SK-MEL-5 (cell line): Measurements from ENCODE around the gene UHMK1. TPM values are rescaled to one million over a fixed set of nuclear protein-coding genes. Genes with fewer than 3 reads are reported as not detected.
A peak's percentile ranks its signal among the peaks of the same experiment; 100 is the strongest.
"Not testable (repeated sequence)": the region's sequence is repeated elsewhere in the genome, so short reads cannot be mapped to it uniquely, and the experiment has no call there.

Experiments used
- DNase-seq: peaks from one replicate; pipeline ENCODE4 v3.0.0-alpha.2; 2016; ENCODE audit warnings: low read depth, low spot score
- in situ Hi-C: cut with HindIII; loops from 2 replicates; pipeline ENCODE4 v1.10.0; 2016; ENCODE audit warnings: low sequenced_read_pairs, high pct_unique_total_duplicates, low pct_unique_long_range_greater_than_20kb
- total RNA-seq: library from RNA; depleted of rRNA; stranded (reverse); fragments of >200 nt; shearing (Covaris generic); gene quantifications from 2 replicates; pipeline ENCODE4 v1.2.3, GENCODE V29; 2014

Gene UHMK1
- total RNA-seq, 1 experiment from 2014 or later, result 93.8 TPM

- in situ Hi-C loops, result no loop called here
- no peak for DNase-seq
These were observed 62.9 kb downstream of the UHMK1 start for GRCh38 chr1:162560303-162561036.

- in situ Hi-C loops, result no loop called here
- DNase-seq, result peak; percentile 96
These were observed 63.5 kb downstream of the UHMK1 start for GRCh38 chr1:162561037-162561615.

GRCh38 chr1:162561616-162562469, 64.2 kb downstream of the UHMK1 start, which contains the start of gene UAP1:
Gene UAP1, plus strand, starts transcription at chr1:162561722. Its CDS starts 4,347 bp downstream, at chr1:162566069.
- in situ Hi-C loops, result no loop called here
- no peak for DNase-seq

- in situ Hi-C loops, result no loop called here
These were observed 64.8 kb downstream of the UHMK1 start for GRCh38 chr1:162562470-162562828.

GRCh38 chr1:162564762-162565218, 67.2 kb downstream of the UHMK1 start:
- in situ Hi-C loops, result no loop called here
- no peak for DNase-seq

More at GRCh38 chr1:162562470-162562828, 64.8 kb downstream of the UHMK1 start:
- no peak for DNase-seq

- no peak for DNase-seq
- in situ Hi-C loops, result no loop called here
These were observed 67.8 kb downstream of the UHMK1 start for GRCh38 chr1:162565460-162565859.

GRCh38 chr1:162566870-162567269, 69.3 kb downstream of the UHMK1 start:
- in situ Hi-C loops, result no loop called here
- no peak for DNase-seq

- in situ Hi-C loops, result no loop called here
- no peak for DNase-seq
These were observed 71.2 kb downstream of the UHMK1 start for GRCh38 chr1:162568802-162569201.

GRCh38 chr1:162570718-162571117, 73.1 kb downstream of the UHMK1 start:
- no peak for DNase-seq
- in situ Hi-C loops, result no loop called here

GRCh38 chr1:162571121-162571520, 73.5 kb downstream of the UHMK1 start:
- DNase-seq, in situ Hi-C loops: not testable (repeated sequence)

GRCh38 chr1:162571696-162572095, 74.1 kb downstream of the UHMK1 start:
- in situ Hi-C loops, result no loop called here
- no peak for DNase-seq

- DNase-seq, result no peak
- in situ Hi-C loops, result no loop called here
These were observed 75.5 kb downstream of the UHMK1 start for GRCh38 chr1:162573136-162573535.

GRCh38 chr1:162578071-162578700, 80.6 kb downstream of the UHMK1 start:
- in situ Hi-C loops, result no loop called here
- no peak for DNase-seq

GRCh38 chr1:162578936-162579335, 81.3 kb downstream of the UHMK1 start:
- in situ Hi-C loops, result no loop called here
- no peak for DNase-seq
